Stimulated activated CD4-positive, alpha-beta T cell treated with anti-CD3 and anti-CD28 coated beads, Interleukin-2, amount 100 ng/mL, for 24 hours (primary cell): Measurements from ENCODE around the gene FUBP1.
"Not testable (repeated sequence)": the region's sequence is repeated elsewhere in the genome, so short reads cannot be mapped to it uniquely, and the experiment has no call there.

Experiments
- DNase-seq, 2 donors: peaks; one replicate each; pipeline ENCODE4 v3.0.0-alpha.2; 2020

Gene FUBP1

GRCh38 chr1:77987919-77988318 is 9.0 kb upstream of the FUBP1 start:
- no peak for DNase-seq

- no peak for DNase-seq
Observed at GRCh38 chr1:77986810-77987209, 7.9 kb upstream of the FUBP1 start.

GRCh38 chr1:77984629-77985028 is 5.8 kb upstream of the FUBP1 start:
- no peak for DNase-seq

- no peak for DNase-seq
Observed at GRCh38 chr1:77983997-77984355, 5.1 kb upstream of the FUBP1 start.

- DNase-seq: not testable (repeated sequence)
Observed at GRCh38 chr1:77983352-77983996, 4.6 kb upstream of the FUBP1 start.

- peak; percentile 68 to 78 for DNase-seq
Observed at GRCh38 chr1:77978293-77978968, 441 bp downstream of the FUBP1 start.

- no peak for DNase-seq
Observed at GRCh38 chr1:77977989-77978292, 931 bp downstream of the FUBP1 start.

- no peak for DNase-seq
Observed at GRCh38 chr1:77976433-77977076, 2.3 kb downstream of the FUBP1 start.

- DNase-seq: no peak
Observed at GRCh38 chr1:77975907-77976306, 3.0 kb downstream of the FUBP1 start.

GRCh38 chr1:77975386-77975785 is 3.5 kb downstream of the FUBP1 start:
- DNase-seq: no peak

GRCh38 chr1:77972080-77972479 is 6.8 kb downstream of the FUBP1 start:
- no peak for DNase-seq

- DNase-seq: no peak
Observed at GRCh38 chr1:77970192-77970591, 8.7 kb downstream of the FUBP1 start.

- DNase-seq: no peak
Observed at GRCh38 chr1:77966291-77966690, 12.6 kb downstream of the FUBP1 start.

GRCh38 chr1:77961392-77961791 is 17.5 kb downstream of the FUBP1 start:
- no peak for DNase-seq

GRCh38 chr1:77958850-77959249 is 20.0 kb downstream of the FUBP1 start:
- DNase-seq: no peak

- DNase-seq: no peak
Observed at GRCh38 chr1:77958391-77958790, 20.5 kb downstream of the FUBP1 start.

- no peak for DNase-seq
Observed at GRCh38 chr1:77956464-77956863, 22.4 kb downstream of the FUBP1 start.

- no peak for DNase-seq
Observed at GRCh38 chr1:77955709-77956108, 23.2 kb downstream of the FUBP1 start.

- DNase-seq: no peak
Observed at GRCh38 chr1:77954521-77954920, 24.4 kb downstream of the FUBP1 start.

- DNase-seq: no peak
Observed at GRCh38 chr1:77953907-77954306, 25.0 kb downstream of the FUBP1 start.

- DNase-seq: no peak
Observed at GRCh38 chr1:77951328-77951727, 27.5 kb downstream of the FUBP1 start.

- DNase-seq: no peak
Observed at GRCh38 chr1:77950873-77951272, 28.0 kb downstream of the FUBP1 start.

GRCh38 chr1:77948841-77949424 is 29.9 kb downstream of the FUBP1 start:
- DNase-seq: no peak

- DNase-seq: no peak
Observed at GRCh38 chr1:77945345-77945744, 33.5 kb downstream of the FUBP1 start.
